Measurements from ENCODE around the gene SYNE2. TPM values are rescaled to one million over a fixed set of nuclear protein-coding genes. Genes with fewer than 3 reads are reported as not detected.

The SYNE2 gene
- total RNA-seq, 1 donor from 2014 or later = 5.7 TPM

DNA sequence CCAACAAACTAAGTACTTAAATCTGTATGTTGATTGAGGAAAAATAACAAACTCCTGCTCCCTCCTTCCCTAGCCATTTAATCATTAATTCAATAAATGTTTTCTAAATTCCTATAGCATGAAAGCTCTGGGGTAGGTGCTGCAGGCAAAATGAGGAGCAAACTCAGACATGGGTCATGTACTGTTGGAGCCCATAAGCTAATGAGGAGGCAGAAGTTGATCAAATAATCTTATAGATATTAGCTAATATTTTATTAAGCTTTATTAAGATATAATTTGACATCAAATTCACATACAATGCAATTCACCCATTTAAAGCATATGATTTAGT is 70.6 kb downstream of the SYNE2 start:
- Mint-ChIP-seq H3K4me3 (ENCODE audit: unreplicated experiment) (no peak overlapping the region), H3K4me1 (ENCODE audit: low read depth, unreplicated experiment) (no peaks in the 10 kb centered on the region), H3K36me3 (ENCODE audit: low read depth, unreplicated experiment) (no peaks in the 10 kb centered on the region), H3K9me3 (ENCODE audit: unreplicated experiment) (no peaks in the 10 kb centered on the region), H3K27me3 (ENCODE audit: low read depth, unreplicated experiment) (no peaks in the 10 kb centered on the region), H3K27ac (ENCODE audit: unreplicated experiment) (no peak overlapping the region)
- Histone ChIP-seq H3K4me1 (ENCODE audit: insufficient read depth, low read length) (no peaks in the 10 kb centered on the region), H3K27ac (ENCODE audit: low read depth, low read length) (no peak overlapping the region), H4K20me1 (ENCODE audit: insufficient read depth, low read length) (no peaks in the 10 kb centered on the region), H3K4me2 (ENCODE audit: low read length) (no peak overlapping the region), H3K9me3 (ENCODE audit: insufficient read depth, low read depth, low read length) (no peaks in the 10 kb centered on the region), H3K79me2 (ENCODE audit: insufficient read depth, low read length) (no peaks in the 10 kb centered on the region), H2AFZ (ENCODE audit: low read depth, low read length) (no peak overlapping the region), H3K9ac (ENCODE audit: low read length) (no peak overlapping the region), H3K36me3 (ENCODE audit: insufficient read depth, low read length) (no peaks in the 10 kb centered on the region), H3K27me3 (ENCODE audit: insufficient read depth, low read length) (no peaks in the 10 kb centered on the region), H3K4me3 (ENCODE audit: insufficient read depth, low read depth, low read length) (no peak overlapping the region)
- DNase-seq (ENCODE audit: low read depth) (no peak), FAIRE-seq (no peak)
- TF ChIP-seq CTCF (IDR thresholded peaks at IDR 0.05; ENCODE audit: insufficient read depth, low read depth, low read length) = no peak
- TF ChIP-seq EZH2 (IDR thresholded peaks at IDR 0.05; ENCODE audit: insufficient read depth, low read length) = no peak

GRCh38 chr14:63924375-63924774 is 71.6 kb downstream of the SYNE2 start:
- TF ChIP-seq EZH2 (IDR thresholded peaks at IDR 0.05; ENCODE audit: insufficient read depth, low read length) = no peak
- no peak for TF ChIP-seq CTCF (IDR thresholded peaks at IDR 0.05; ENCODE audit: insufficient read depth, low read depth, low read length)
- Histone ChIP-seq H3K4me1 (ENCODE audit: insufficient read depth, low read length) (no peaks in the 10 kb centered on the region), H3K9me3 (ENCODE audit: insufficient read depth, low read depth, low read length) (no peaks in the 10 kb centered on the region), H3K4me3 (ENCODE audit: insufficient read depth, low read depth, low read length) (no peak overlapping the region), H3K9ac (ENCODE audit: low read length) (no peak overlapping the region), H4K20me1 (ENCODE audit: insufficient read depth, low read length) (no peaks in the 10 kb centered on the region), H3K36me3 (ENCODE audit: insufficient read depth, low read length) (no peaks in the 10 kb centered on the region), H3K27ac (ENCODE audit: low read depth, low read length) (no peak overlapping the region), H3K79me2 (ENCODE audit: insufficient read depth, low read length) (no peaks in the 10 kb centered on the region), H2AFZ (ENCODE audit: low read depth, low read length) (no peak overlapping the region), H3K27me3 (ENCODE audit: insufficient read depth, low read length) (no peaks in the 10 kb centered on the region), H3K4me2 (ENCODE audit: low read length) (no peak overlapping the region)
- no peaks in the 10 kb centered on the region for H3K4me1 Mint-ChIP-seq (ENCODE audit: low read depth, unreplicated experiment)
- no peak for DNase-seq (ENCODE audit: low read depth)
- H3K4me3 Mint-ChIP-seq (ENCODE audit: unreplicated experiment) = no peak overlapping the region
- no peak overlapping the region for H3K27ac Mint-ChIP-seq (ENCODE audit: unreplicated experiment)
- no peaks in the 10 kb centered on the region for H3K36me3 Mint-ChIP-seq (ENCODE audit: low read depth, unreplicated experiment)
- H3K9me3 Mint-ChIP-seq (ENCODE audit: unreplicated experiment) = no peaks in the 10 kb centered on the region
- no peaks in the 10 kb centered on the region for H3K27me3 Mint-ChIP-seq (ENCODE audit: low read depth, unreplicated experiment)
- FAIRE-seq = no peak

DNA sequence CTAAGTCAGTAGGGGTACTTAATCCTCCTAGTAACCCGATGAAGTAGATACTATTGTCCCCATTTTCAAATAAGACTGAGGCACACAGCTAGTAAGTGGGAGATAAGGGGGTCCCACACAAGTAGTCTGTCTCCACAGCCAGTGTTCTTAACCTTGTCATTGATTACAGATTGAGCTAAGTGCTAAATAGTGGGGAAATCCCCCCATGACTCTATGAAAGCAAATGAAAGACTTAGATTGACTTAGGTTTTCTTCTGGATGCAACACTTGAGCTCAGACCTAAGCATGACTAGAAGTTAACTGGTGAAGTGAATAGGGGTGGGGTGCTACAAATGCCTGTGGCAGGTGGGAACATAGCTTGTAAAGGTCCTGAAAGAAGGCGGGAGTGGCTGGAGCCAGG is 73.8 kb downstream of the SYNE2 start:
- H3K4me1 Mint-ChIP-seq (ENCODE audit: low read depth, unreplicated experiment) = no peaks in the 10 kb centered on the region
- H3K9me3 Mint-ChIP-seq (ENCODE audit: unreplicated experiment) = no peaks in the 10 kb centered on the region
- H3K4me3 ChIP-seq (ENCODE audit: insufficient read depth, low read depth, low read length) = no peak overlapping the region
- no peaks in the 10 kb centered on the region for H3K27me3 Mint-ChIP-seq (ENCODE audit: low read depth, unreplicated experiment)
- H3K36me3 ChIP-seq (ENCODE audit: insufficient read depth, low read length) = no peaks in the 10 kb centered on the region
- FAIRE-seq = no peak
- no peak for DNase-seq (ENCODE audit: low read depth)
- no peak overlapping the region for H3K4me3 Mint-ChIP-seq (ENCODE audit: unreplicated experiment)
- no peak overlapping the region for H3K27ac Mint-ChIP-seq (ENCODE audit: unreplicated experiment)
- H3K9me3 ChIP-seq (ENCODE audit: insufficient read depth, low read depth, low read length) = no peaks in the 10 kb centered on the region
- no peak overlapping the region for H3K4me2 ChIP-seq (ENCODE audit: low read length)
- no peak overlapping the region for H3K27ac ChIP-seq (ENCODE audit: low read depth, low read length)
- no peak overlapping the region for H3K9ac ChIP-seq (ENCODE audit: low read length)
- no peaks in the 10 kb centered on the region for H3K27me3 ChIP-seq (ENCODE audit: insufficient read depth, low read length)
- no peaks in the 10 kb centered on the region for H3K79me2 ChIP-seq (ENCODE audit: insufficient read depth, low read length)
- H3K36me3 Mint-ChIP-seq (ENCODE audit: low read depth, unreplicated experiment) = no peaks in the 10 kb centered on the region
- no peaks in the 10 kb centered on the region for H3K4me1 ChIP-seq (ENCODE audit: insufficient read depth, low read length)
- no peaks in the 10 kb centered on the region for H4K20me1 ChIP-seq (ENCODE audit: insufficient read depth, low read length)
- H2AFZ ChIP-seq (ENCODE audit: low read depth, low read length) = no peak overlapping the region
- TF ChIP-seq EZH2 (IDR thresholded peaks at IDR 0.05; ENCODE audit: insufficient read depth, low read length) = no peak
- no peak for TF ChIP-seq CTCF (IDR thresholded peaks at IDR 0.05; ENCODE audit: insufficient read depth, low read depth, low read length)

Data from astrocyte (in vitro differentiated cells and primary cell).